Measurements from ENCODE around the gene TSPAN18.

TSPAN18 gene

DNA sequence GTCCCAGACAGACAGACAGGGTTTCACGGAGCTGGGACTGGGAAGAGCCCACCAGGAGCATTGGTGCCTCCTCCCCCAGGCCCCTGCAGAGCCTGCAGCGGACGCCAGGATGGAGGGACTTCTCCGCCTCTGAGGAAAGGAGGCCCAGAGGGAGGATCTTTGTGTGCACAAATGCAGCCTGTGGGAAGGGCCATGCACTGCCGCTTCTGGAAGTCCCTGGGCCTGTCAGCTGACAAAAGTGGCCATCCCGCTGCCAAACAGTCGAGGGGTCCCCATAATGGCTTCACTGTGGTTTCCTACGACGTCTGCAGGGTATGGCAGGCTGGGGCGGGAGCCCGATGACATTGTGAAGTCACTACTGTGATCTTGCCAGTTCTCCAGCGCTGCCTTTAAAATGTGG, 150.1 kb downstream of the TSPAN18 start:
- TF ChIP-seq, protein P1, sequence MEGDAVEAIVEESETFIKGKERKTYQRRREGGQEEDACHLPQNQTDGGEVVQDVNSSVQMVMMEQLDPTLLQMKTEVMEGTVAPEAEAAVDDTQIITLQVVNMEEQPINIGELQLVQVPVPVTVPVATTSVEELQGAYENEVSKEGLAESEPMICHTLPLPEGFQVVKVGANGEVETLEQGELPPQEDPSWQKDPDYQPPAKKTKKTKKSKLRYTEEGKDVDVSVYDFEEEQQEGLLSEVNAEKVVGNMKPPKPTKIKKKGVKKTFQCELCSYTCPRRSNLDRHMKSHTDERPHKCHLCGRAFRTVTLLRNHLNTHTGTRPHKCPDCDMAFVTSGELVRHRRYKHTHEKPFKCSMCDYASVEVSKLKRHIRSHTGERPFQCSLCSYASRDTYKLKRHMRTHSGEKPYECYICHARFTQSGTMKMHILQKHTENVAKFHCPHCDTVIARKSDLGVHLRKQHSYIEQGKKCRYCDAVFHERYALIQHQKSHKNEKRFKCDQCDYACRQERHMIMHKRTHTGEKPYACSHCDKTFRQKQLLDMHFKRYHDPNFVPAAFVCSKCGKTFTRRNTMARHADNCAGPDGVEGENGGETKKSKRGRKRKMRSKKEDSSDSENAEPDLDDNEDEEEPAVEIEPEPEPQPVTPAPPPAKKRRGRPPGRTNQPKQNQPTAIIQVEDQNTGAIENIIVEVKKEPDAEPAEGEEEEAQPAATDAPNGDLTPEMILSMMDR (IDR thresholded peaks at IDR 0.05; ENCODE audit: low read depth, low read length, missing control alignments): no peak
- no peak for DNase-seq (ENCODE audit: low read depth)
- in situ Hi-C loops (cut with HindIII; ENCODE audit: low sequenced_read_pairs): no loop called here
- no peak overlapping the region for H3K4me3 ChIP-seq (ENCODE audit: low read depth, low read length)

- TF ChIP-seq, protein P1 (IDR thresholded peaks at IDR 0.05; ENCODE audit: low read depth, low read length, missing control alignments): no peak
- H3K4me3 ChIP-seq (ENCODE audit: low read depth, low read length): no peak overlapping the region
- in situ Hi-C loops (cut with HindIII; ENCODE audit: low sequenced_read_pairs): no loop called here
- no peak for DNase-seq (ENCODE audit: low read depth)
Measured at GRCh38 chr11:44877571-44878497, 151.1 kb downstream of the TSPAN18 start.

- in situ Hi-C loops (cut with HindIII; ENCODE audit: low sequenced_read_pairs): no loop called here
- TF ChIP-seq, protein P1 (IDR thresholded peaks at IDR 0.05; ENCODE audit: low read depth, low read length, missing control alignments): no peak
- DNase-seq (ENCODE audit: low read depth): no peak
- H3K4me3 ChIP-seq (ENCODE audit: low read depth, low read length): no peak overlapping the region
Measured at GRCh38 chr11:44878711-44879110, 151.9 kb downstream of the TSPAN18 start.

- in situ Hi-C loops (cut with HindIII; ENCODE audit: low sequenced_read_pairs): no loop called here
- TF ChIP-seq, protein P1 (IDR thresholded peaks at IDR 0.05; ENCODE audit: low read depth, low read length, missing control alignments): no peak
- DNase-seq (ENCODE audit: low read depth): no peak
- no peak overlapping the region for H3K4me3 ChIP-seq (ENCODE audit: low read depth, low read length)
Measured at GRCh38 chr11:44879432-44879831, 152.7 kb downstream of the TSPAN18 start.

GRCh38 chr11:44880511-44880910, 153.7 kb downstream of the TSPAN18 start:
- DNase-seq (ENCODE audit: low read depth): no peak
- H3K4me3 ChIP-seq (ENCODE audit: low read depth, low read length): no peak overlapping the region
- TF ChIP-seq, protein P1 (IDR thresholded peaks at IDR 0.05; ENCODE audit: low read depth, low read length, missing control alignments): no peak
- in situ Hi-C loops (cut with HindIII; ENCODE audit: low sequenced_read_pairs): no loop called here

DNA sequence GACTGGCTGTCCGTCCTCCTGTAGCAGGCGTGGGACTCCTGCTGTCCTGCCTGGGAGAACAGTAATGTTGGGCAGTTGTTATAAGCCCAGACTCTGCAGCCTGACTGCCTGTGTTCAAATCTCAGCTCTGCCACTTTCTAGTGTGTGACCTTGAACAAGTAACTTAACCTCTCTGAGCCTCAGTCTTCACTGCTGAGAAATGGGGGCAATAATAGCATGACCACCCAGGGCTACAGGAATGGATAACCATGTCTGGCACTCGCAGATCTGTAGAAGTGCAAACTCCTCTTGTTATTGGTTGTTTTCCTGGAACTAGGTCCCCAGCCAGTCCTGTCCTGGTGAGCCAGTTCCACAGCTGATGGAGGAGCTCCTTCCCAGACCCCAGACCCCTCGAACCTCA, 154.2 kb downstream of the TSPAN18 start:
- in situ Hi-C loops (cut with HindIII; ENCODE audit: low sequenced_read_pairs): no loop called here

More for the DNA sequence above, 154.2 kb downstream of the TSPAN18 start:
- DNase-seq (ENCODE audit: low read depth): no peak
- no peak overlapping the region for H3K4me3 ChIP-seq (ENCODE audit: low read depth, low read length)
- TF ChIP-seq, protein P1 (IDR thresholded peaks at IDR 0.05; ENCODE audit: low read depth, low read length, missing control alignments): no peak
